GM18873 (cell line): ENCODE measurements around the gene TEX261.
"Not testable (repeated sequence)": the region's sequence is repeated elsewhere in the genome, so short reads cannot be mapped to it uniquely, and the experiment has no call there.

Experiments
- ATAC-seq: cut with Tn5 transposase; IDR thresholded peaks from one replicate; pipeline ENCODE4 v1.9.1; 2021; ENCODE audit warnings: mild to moderate bottlenecking, moderate library complexity, moderate number of reproducible peaks; ENCODE audit not compliant: unreplicated experiment, low FRiP score

TEX261 gene

GRCh38 chr2:71000780-71001591 lies 6.3 kb upstream of the TEX261 start:
- peak; percentile 82 for ATAC-seq

DNA sequence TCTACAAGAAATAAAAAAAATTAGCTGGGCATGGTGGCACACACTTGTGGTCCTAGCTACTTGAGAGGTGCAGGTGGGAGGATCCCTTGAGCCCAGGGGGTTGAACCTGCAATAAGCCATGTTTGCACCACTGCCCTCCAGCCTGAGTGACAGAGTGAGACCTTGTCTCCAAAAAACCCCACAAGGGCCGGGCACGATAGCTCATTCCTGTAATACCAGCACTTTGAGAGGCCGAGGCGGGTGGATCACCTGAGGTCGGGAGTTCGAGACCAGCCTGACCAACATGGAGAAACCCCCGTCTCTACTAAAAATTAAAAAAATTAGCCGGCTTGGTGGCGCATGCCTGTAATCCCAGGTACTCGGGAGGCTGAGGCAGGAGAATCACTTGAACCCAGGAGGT lies 5.3 kb upstream of the TEX261 start:
- not testable (repeated sequence) for ATAC-seq

DNA sequence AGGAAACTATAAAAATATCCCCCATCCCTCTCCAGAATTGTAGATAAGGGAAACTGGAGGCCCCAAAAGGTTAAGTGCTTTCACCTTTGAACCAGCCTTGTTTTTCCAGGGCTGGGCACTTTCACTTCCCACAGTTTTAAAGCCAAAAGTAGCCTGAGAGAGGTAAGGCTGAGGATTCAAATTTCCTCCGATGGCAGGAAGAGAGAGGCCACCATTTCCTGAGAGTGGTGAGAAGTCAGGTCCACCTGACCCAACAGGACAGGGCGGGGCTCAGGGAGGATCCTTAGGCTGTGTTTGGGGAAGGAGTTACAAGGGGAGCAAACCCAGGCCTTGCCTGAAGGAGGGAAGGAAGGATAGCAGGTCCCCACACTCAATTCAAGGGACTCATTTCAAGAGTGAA lies 4.7 kb upstream of the TEX261 start:
- ATAC-seq, result no peak

GRCh38 chr2:70998885-70999284 lies 4.2 kb upstream of the TEX261 start:
- not testable (repeated sequence) for ATAC-seq

- ATAC-seq, result peak; percentile 44
Measured at GRCh38 chr2:70995426-70995729, 705 bp upstream of the TEX261 start.

DNA sequence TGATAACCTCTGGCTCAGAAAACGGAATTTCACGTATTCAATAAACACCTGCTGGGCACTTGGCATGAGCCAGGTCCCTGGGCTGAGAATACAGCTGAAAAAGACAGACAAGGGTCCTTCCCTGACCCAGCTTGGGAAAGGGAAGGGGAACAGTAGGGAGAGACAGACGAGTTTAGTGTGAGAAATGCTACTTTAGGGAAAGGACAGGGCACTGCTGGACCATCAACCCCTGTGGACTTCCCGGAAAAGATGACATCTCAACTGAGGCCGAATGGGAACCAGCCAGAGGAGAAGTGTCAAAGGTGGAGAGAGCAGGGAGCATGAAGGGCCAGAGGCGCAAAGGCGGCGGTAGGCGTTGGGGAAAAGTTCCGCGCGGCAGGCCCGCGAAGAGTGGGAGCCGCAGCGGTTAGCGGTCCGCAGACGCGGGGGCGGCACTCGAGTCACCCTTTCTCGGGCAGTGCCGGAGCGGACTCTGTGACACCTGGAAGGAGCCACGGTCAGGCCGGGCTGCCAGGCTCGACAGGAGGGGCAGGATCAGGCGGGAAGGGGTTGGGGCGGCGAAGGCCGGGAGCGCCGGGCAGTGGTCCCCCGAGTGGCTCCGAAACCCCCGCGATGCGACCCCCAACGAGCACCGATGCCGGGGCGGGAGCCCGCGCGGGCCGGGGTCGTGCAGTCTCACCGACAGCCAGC lies 519 bp downstream of the TEX261 start:
- peak; percentile 15 for ATAC-seq

DNA sequence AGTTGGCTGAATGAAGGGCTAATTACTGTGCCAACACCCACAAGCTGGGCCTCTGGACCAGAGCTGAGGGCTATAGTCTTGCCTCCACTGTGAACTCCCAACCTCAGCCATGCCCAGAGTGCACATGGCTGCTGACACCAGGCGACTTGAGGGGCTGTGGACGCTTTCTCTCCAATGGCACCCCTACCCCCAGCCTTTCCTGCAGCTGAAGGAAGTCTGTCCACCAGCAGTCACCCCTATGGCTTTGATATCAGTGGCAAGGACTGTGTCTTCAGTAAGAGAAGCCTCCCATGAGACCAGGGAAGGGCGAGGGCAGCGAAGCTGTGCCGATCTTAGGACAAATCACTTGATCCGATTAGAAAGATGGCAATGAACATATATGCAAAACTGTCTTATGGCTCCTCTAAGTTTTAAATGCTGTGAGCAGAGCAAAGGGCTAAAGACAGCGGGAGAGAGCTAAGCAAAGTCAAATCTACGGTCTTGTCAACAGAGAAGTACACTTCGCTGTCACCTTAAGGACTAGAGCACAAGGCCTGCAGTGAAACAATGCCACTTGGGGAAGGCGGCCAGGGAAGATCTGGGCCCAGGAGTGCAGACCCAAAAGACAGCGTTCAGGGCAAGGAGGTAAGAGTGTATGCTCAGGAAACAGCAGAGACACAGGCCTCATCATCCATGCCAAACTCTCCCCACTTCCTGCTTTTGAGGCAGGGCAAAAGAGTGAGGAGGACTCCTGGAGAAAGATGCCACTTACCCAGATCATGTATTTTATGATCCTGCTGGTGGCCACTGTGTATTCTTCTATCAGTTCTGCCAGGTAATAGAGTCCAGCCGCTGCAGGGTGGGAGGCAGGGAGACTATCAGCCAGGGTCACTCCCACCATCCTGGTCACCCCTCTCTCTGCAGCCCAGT lies 1.5 kb downstream of the TEX261 start:
- no peak for ATAC-seq

DNA sequence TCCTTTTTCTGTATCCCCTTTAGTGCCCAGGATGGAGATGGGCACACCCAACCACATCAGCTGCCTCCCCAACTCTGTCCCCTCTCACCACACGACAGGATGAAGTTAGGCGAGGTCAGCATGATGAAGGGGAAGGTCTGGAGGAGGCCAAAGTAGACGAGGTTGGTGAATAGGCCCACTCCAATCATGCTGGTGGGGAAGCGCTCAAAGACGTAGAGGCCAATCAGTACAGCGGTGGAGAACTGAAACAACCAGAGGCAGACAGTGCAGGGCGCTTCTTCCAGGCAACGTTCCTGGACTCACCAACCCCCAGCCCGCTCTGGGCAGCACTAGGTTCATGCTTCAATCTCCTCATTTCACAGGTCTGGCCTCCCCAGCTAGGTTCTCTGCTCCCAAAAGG lies 2.9 kb downstream of the TEX261 start:
- ATAC-seq, result no peak

- ATAC-seq, result no peak
Measured at GRCh38 chr2:70991142-70991541, 3.5 kb downstream of the TEX261 start.

DNA sequence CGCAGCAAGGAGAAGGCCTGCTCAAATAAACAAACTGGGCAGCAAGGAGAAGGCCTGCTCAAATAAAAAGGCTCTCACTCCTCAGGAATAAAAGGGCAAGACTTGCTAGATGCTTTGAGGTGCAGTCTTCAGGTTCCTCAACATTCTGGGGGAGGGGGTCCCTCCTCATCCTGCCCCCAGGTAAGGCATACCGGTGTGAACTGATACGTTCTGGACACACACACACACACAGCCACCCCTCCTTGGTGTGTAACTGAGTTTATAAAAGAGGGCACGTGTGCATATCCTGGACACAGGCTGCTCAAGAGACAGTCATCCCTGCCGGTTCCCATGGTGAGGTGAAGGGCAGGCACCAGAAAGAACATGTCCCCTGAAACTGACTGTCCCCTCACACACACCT lies 4.5 kb downstream of the TEX261 start:
- ATAC-seq, result no peak

- ATAC-seq, result no peak
Measured at GRCh38 chr2:70988726-70989648, 5.7 kb downstream of the TEX261 start.

DNA sequence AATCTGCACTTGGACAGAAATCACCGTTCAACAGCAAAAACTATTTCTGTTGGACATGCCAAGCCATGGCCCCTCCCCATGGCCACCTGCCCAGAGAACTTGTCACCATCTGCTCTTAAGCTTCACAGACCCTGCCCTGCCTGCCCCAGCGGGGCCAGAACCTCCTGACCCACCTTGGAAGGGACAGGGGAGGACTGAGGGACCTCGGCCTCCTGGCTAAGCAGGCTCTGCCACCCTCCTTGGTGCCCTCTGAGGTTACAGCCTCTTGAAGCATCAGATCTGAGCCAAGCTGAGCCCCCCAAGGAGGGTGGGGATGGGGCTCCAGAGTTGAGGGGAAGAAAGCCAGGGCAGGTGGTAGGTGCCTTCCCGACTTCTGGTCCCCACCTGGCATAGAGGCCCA lies 6.5 kb downstream of the TEX261 start:
- ATAC-seq, result no peak

DNA sequence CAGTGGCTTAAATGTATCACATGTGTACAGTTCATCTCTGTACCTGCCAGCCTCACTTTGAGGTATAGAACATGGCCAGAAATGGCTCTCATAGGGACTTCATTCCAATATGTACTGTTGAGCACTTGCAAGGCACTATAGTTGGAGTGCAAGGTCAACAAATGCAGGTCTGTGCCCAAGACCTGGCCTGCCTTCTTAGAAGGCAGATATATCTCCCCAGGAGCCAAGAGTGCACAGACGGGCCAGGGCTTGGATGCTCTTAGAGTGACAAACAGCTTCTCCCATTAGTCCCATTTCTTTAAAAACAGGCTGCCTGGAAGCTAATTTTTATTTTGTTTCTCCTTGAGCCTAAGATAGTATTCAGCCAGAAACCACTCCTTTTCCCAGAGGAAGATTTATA lies 7.3 kb downstream of the TEX261 start:
- ATAC-seq, result no peak

- ATAC-seq, result no peak
Measured at GRCh38 chr2:70986499-70987189, 8.0 kb downstream of the TEX261 start.

DNA sequence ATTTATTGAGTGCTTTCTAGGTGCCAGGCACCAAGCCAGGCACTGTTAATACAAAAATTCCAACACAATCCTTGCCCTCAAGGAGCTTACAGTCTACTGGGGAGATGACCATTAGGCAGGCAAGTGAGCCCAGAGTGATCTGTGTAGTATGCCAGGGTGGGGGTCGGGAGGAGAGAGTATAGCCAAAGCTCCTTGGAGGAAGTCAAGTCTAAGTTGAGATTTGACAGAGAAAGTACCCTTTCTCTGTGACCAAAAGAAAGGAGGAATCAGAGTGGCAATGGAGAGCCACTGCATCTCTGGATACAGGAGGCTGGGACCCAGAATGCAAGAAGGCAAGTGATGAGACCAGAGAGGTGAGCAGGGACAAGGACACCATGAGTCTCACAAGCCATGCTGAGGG lies 8.7 kb downstream of the TEX261 start:
- ATAC-seq, result no peak

- ATAC-seq, result no peak
Measured at GRCh38 chr2:70985283-70985688, 9.4 kb downstream of the TEX261 start.

- ATAC-seq, result no peak
Measured at GRCh38 chr2:70984576-70985282, 9.9 kb downstream of the TEX261 start.

GRCh38 chr2:70984228-70984575 lies 10.5 kb downstream of the TEX261 start:
- no peak for ATAC-seq
